Gastroesophageal sphincter (tissue), 4 donors: ENCODE results near the gene KCNT1. TPM values are rescaled to one million over a fixed set of nuclear protein-coding genes. Genes with fewer than 3 reads are reported as not detected.

Experiments
- ATAC-seq: fragments of 150-250 bp; one replicate; pipeline ENCODE4 v1.9.1; 2016; ENCODE audit warnings: mild to moderate bottlenecking, moderate library complexity
- H3K27ac ChIP-seq, 4 donors: fragments of 200-600 bp; sonication (generic) in 3 of 4; 1 replicate in 3 of 4; 2 replicates in 1 of 4; pipeline ENCODE4 v1.5.1; 2016 to 2019
- H3K27me3 ChIP-seq: fragments of 200-600 bp; sonication (generic); one replicate; pipeline ENCODE4 v1.5.1; 2019
- H3K36me3 ChIP-seq, 2 donors: fragments of 200-600 bp; sonication (generic); one replicate each; pipeline ENCODE4 v1.5.1; 2019; ENCODE audit warnings: control low read depth in 1 of 2
- H3K4me1 ChIP-seq, 3 donors: fragments of 200-600 bp; sonication (generic); 1 replicate in 2 of 3; 2 replicates in 1 of 3; pipeline ENCODE4 v1.5.1; 2016 to 2019; ENCODE audit warnings: control low read depth in 2 of 3
- H3K4me3 ChIP-seq, 2 donors: fragments of 200-600 bp; sonication (generic); one replicate each; pipeline ENCODE4 v1.5.1; 2019; ENCODE audit warnings: mild to moderate bottlenecking in 1 of 2, moderate library complexity in 1 of 2
- H3K9me3 ChIP-seq, 3 donors: fragments of 200-600 bp; sonication (generic); one replicate each; pipeline ENCODE4 v1.5.1; 2017 to 2019; ENCODE audit warnings: control low read depth in 2 of 3
- EP300 ChIP-seq: sonication (generic); formaldehyde crosslinking; IDR thresholded peaks from one replicate; pipeline ENCODE4 v1.6.1; 2017; ENCODE audit warnings: antibody characterized with exemption, mild to moderate bottlenecking
- POLR2A ChIP-seq, 2 donors: fragments of 450-650 bp; IDR thresholded peaks; one replicate each; pipeline ENCODE4 v1.6.1; 2017; ENCODE audit warnings: antibody characterized with exemption in 2 of 2, mild to moderate bottlenecking in 2 of 2, moderate library complexity in 1 of 2
- POLR2AphosphoS5 ChIP-seq: sonication (generic); formaldehyde crosslinking; IDR thresholded peaks from one replicate; pipeline ENCODE4 v1.6.1; 2017; ENCODE audit warnings: antibody characterized with exemption
- WGBS, 2 donors: methylation state at CpG; one replicate each; pipeline ENCODE4 v1.1.5; 2018; ENCODE audit warnings: low coverage in 1 of 2; 5-methylcytosine and 5-hydroxymethylcytosine counted together
- total RNA-seq, 4 donors: library from RNA; depleted of rRNA; stranded (reverse); fragments of >200 nt; gene quantifications; one replicate each; pipeline ENCODE4 v1.1.0, GENCODE V29; 2016
- TF ChIP-seq, protein P1 (sequence below), 4 experiments: fragments of 200-600 bp in 2 of 4; fragments of 450-650 bp in 2 of 4; sonication (generic) in 1 of 4; IDR thresholded peaks; one replicate each; pipeline ENCODE4 v1.5.1; 2017 to 2019; ENCODE audit warnings: antibody characterized with exemption in 4 of 4, mild to moderate bottlenecking in 2 of 4, moderate library complexity in 2 of 4

KCNT1 gene
- total RNA-seq, 4 donors from 2014 or later = 0.19 TPM; not detected in 3

DNA sequence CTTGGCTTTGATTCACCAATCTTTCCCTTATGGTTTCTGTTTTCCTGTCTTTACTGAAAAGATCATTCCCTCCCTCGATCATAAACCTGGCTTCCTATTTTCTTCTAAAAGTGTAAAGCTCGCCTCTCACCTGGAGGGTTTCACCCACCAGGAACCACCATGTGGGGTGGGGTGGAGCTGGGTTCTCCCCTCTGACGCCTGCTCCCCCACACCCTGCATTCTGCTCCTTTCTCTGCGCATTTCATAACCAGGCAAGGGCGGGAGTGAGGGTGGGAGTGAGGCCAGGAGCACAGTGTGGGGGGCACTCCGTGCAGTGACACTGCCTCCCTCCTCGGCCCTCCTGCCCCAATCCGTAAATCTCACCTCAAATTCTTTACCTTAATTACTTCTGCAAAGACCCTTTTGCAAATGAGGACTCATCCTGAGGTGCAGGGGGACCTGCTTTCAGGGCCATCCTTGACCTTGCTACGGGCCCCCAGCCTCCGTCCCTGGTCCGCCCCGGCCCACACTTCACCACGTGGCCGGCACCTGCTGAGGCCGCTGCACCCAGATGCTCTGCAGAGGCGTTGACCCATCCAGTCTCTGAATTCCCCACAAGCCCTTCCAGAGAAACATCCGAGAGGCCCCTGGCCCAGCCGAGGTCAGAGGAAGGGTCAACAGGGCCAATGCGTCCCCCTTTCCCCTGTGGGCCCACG lies 59.3 kb downstream of the KCNT1 start:
- no peak for ATAC-seq
- no peak overlapping the region for H3K27ac ChIP-seq

GRCh38 chr9:135761845-135762168 lies 59.8 kb downstream of the KCNT1 start:
- WGBS, 2 donors = 60% methylated on average over 2 of the region's 16 CpGs; no CpG with 5 or more reads in 1 of the 2 donors

More for the DNA sequence above, 59.3 kb downstream of the KCNT1 start:
- Histone ChIP-seq H3K4me3 (no peak overlapping the region), H3K36me3 (no peaks in the 10 kb centered on the region), H3K4me1 (no peaks in the 10 kb centered on the region), H3K27me3 (peaks cover 35% of the 10 kb centered on the region), H3K9me3 (peaks cover 0 to 16% (median 0%) of the 10 kb centered on the region in 3 donors)
- 0 to 60% methylated on average over 1 to 4 of the region's 20 CpGs for WGBS, 2 donors
- no peak for TF ChIP-seq EP300
- TF ChIP-seq POLR2A (IDR thresholded peaks at IDR 0.05) = no peak
- TF ChIP-seq POLR2AphosphoS5 = no peak
- TF ChIP-seq, protein P1, sequence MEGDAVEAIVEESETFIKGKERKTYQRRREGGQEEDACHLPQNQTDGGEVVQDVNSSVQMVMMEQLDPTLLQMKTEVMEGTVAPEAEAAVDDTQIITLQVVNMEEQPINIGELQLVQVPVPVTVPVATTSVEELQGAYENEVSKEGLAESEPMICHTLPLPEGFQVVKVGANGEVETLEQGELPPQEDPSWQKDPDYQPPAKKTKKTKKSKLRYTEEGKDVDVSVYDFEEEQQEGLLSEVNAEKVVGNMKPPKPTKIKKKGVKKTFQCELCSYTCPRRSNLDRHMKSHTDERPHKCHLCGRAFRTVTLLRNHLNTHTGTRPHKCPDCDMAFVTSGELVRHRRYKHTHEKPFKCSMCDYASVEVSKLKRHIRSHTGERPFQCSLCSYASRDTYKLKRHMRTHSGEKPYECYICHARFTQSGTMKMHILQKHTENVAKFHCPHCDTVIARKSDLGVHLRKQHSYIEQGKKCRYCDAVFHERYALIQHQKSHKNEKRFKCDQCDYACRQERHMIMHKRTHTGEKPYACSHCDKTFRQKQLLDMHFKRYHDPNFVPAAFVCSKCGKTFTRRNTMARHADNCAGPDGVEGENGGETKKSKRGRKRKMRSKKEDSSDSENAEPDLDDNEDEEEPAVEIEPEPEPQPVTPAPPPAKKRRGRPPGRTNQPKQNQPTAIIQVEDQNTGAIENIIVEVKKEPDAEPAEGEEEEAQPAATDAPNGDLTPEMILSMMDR (IDR thresholded peaks at IDR 0.05) = no peak

GRCh38 chr9:135762921-135763320 lies 60.9 kb downstream of the KCNT1 start:
- no peak for TF ChIP-seq EP300
- no peak for TF ChIP-seq POLR2AphosphoS5
- no peak for TF ChIP-seq POLR2A (IDR thresholded peaks at IDR 0.05)
- TF ChIP-seq, protein P1 (IDR thresholded peaks at IDR 0.05) = no peak
- Histone ChIP-seq H3K36me3 (no peaks in the 10 kb centered on the region), H3K9me3 (peaks cover 0 to 26% (median 0%) of the 10 kb centered on the region in 3 donors), H3K4me3 (no peak overlapping the region), H3K4me1 (no peaks in the 10 kb centered on the region), H3K27ac (no peak overlapping the region), H3K27me3 (peaks cover 42% of the 10 kb centered on the region)
- no peak for ATAC-seq
- 40% methylated on average over 1 of the region's 13 CpGs; no CpG with 5 or more reads in 1 of the 2 donors for WGBS, 2 donors

More at GRCh38 chr9:135761845-135762168, 59.8 kb downstream of the KCNT1 start:
- no peak for TF ChIP-seq POLR2A (IDR thresholded peaks at IDR 0.05)
- TF ChIP-seq, protein P1 (IDR thresholded peaks at IDR 0.05) = no peak
- TF ChIP-seq EP300 = no peak
- no peak for TF ChIP-seq POLR2AphosphoS5
- Histone ChIP-seq H3K27ac (no peak overlapping the region), H3K4me3 (no peak overlapping the region), H3K27me3 (peaks cover 35% of the 10 kb centered on the region), H3K36me3 (no peaks in the 10 kb centered on the region), H3K4me1 (no peaks in the 10 kb centered on the region), H3K9me3 (peaks cover 0 to 21% (median 0%) of the 10 kb centered on the region in 3 donors)
- no peak for ATAC-seq

GRCh38 chr9:135763716-135764446 lies 61.9 kb downstream of the KCNT1 start:
- peaks cover 0 to 26% (median 0%) of the 10 kb centered on the region in 3 donors for H3K9me3 ChIP-seq
- no peak for TF ChIP-seq EP300
- no peak for TF ChIP-seq POLR2A (IDR thresholded peaks at IDR 0.05)
- TF ChIP-seq, protein P1 (IDR thresholded peaks at IDR 0.05) = no peak
- no peak for TF ChIP-seq POLR2AphosphoS5
- ATAC-seq = no peak
- 80 to 93% methylated on average over 5 to 6 of the region's 24 CpGs for WGBS, 2 donors
- H3K4me1 ChIP-seq = no peaks in the 10 kb centered on the region
- H3K36me3 ChIP-seq = no peaks in the 10 kb centered on the region
- H3K4me3 ChIP-seq = no peak overlapping the region
- H3K27me3 ChIP-seq = peaks cover 50% of the 10 kb centered on the region
- H3K27ac ChIP-seq = no peak overlapping the region
